SK-N-SH (cell line): ENCODE measurements around the gene SERTAD2. TPM values are rescaled to one million over a fixed set of nuclear protein-coding genes. Genes with fewer than 3 reads are reported as not detected.

Source experiments
- CTCF ChIA-PET: fragments of 300-600, 350-600 bp; formaldehyde crosslinking; extraction: SDS; loops from one replicate; lab custom pipeline; 2021; lab: Yijun Ruan, JAX
- POLR2A ChIA-PET: fragments of 350-600 bp; sonication (Branson Sonifier 250); formaldehyde crosslinking; extraction: SDS; loops from one replicate; lab custom pipeline; 2020; ENCODE audit warnings: antibody characterized with exemption, inconsistent platforms; lab: Yijun Ruan, JAX
- DNase-seq: peaks from one replicate; pipeline ENCODE4 v3.0.0; 2012
- H2AFZ ChIP-seq: fragments of 200-600 bp; sonication (generic); 2 replicates; pipeline ENCODE4 v1.8.1; 2016; ENCODE audit warnings: antibody characterized with exemption, mild to moderate bottlenecking, low read depth
- H3F3A ChIP-seq: fragments of 200-600 bp; sonication (generic); replicated peaks from 2 replicates; pipeline ENCODE3; 2016; ENCODE audit warnings: antibody characterized with exemption, mild to moderate bottlenecking; ENCODE audit not compliant: insufficient read depth
- H3K27ac ChIP-seq, 2 experiments: fragments of 200-500 bp in 1 of 2; fragments of 200-600 bp in 1 of 2; sonication (Bioruptor generic) in 1 of 2; sonication (generic), shearing (Covaris generic) in 1 of 2; 2 replicates each; pipeline versions ENCODE4 v1.5.1 to v1.6.1; 2014 to 2016; ENCODE audit warnings: low read depth in 2 of 2, inconsistent platforms in 1 of 2, low read length in 1 of 2, mild to moderate bottlenecking in 1 of 2, mixed read lengths in 1 of 2
- H3K27me3 ChIP-seq: fragments of 200-600 bp; sonication (generic), shearing (Covaris generic); 2 replicates; pipeline ENCODE4 v1.6.1; 2016; ENCODE audit warnings: mixed run types; ENCODE audit not compliant: insufficient read depth
- H3K36me3 ChIP-seq, 2 experiments: fragments of 200-500 bp in 1 of 2; fragments of 200-600 bp in 1 of 2; sonication (Bioruptor generic) in 1 of 2; sonication (generic) in 1 of 2; replicated peaks in 1 of 2; 2 replicates each; pipeline versions ENCODE3 to v1.5.1; 2014 to 2016; ENCODE audit warnings: low read length in 1 of 2, mild to moderate bottlenecking in 1 of 2; ENCODE audit not compliant: insufficient read depth in 2 of 2, control insufficient read depth in 1 of 2
- H3K4me1 ChIP-seq, 2 experiments: fragments of 200-500 bp in 1 of 2; fragments of 200-600 bp in 1 of 2; sonication (Bioruptor generic) in 1 of 2; sonication (generic), shearing (Covaris generic) in 1 of 2; 2 replicates each; pipeline versions ENCODE4 v1.5.1 to v1.6.1; 2014 to 2016; ENCODE audit warnings: low read depth in 1 of 2, low read length in 1 of 2, mixed run types in 1 of 2; ENCODE audit not compliant: insufficient read depth in 2 of 2, control insufficient read depth in 1 of 2
- H3K4me2 ChIP-seq: fragments of 200-600 bp; sonication (generic), shearing (Covaris generic); 2 replicates; pipeline ENCODE4 v1.6.1; 2017; ENCODE audit warnings: mixed run types
- H3K4me3 ChIP-seq, 2 experiments: fragments of 200-500 bp in 1 of 2; fragments of 200-600 bp in 1 of 2; sonication (Bioruptor generic) in 1 of 2; sonication (generic), shearing (Covaris generic) in 1 of 2; 2 replicates each; pipeline versions ENCODE4 v1.5.1 to v1.8.1; 2014 to 2016; ENCODE audit warnings: low read depth in 2 of 2, inconsistent platforms in 1 of 2, low read length in 1 of 2, mild to moderate bottlenecking in 1 of 2, mixed read lengths in 1 of 2, moderate library complexity in 1 of 2
- H3K79me2 ChIP-seq: fragments of 200-600 bp; sonication (generic); 2 replicates; pipeline ENCODE4 v1.8.1; 2017; ENCODE audit warnings: mild to moderate bottlenecking; ENCODE audit not compliant: insufficient read depth
- H3K9ac ChIP-seq: fragments of 200-600 bp; sonication (generic); 2 replicates; pipeline ENCODE4 v1.6.1; 2017; ENCODE audit warnings: mixed run types
- H3K9me2 ChIP-seq: fragments of 200-600 bp; sonication (generic); 2 replicates; pipeline ENCODE4 v1.6.1; 2017; ENCODE audit warnings: mixed run types
- H3K9me3 ChIP-seq: fragments of 200-600 bp; sonication (generic); 2 replicates; pipeline ENCODE4 v1.6.1; 2017; ENCODE audit warnings: mixed run types, mild to moderate bottlenecking, moderate library complexity
- H4K20me1 ChIP-seq: fragments of 200-600 bp; sonication (generic); 2 replicates; pipeline ENCODE4 v1.6.1; 2017; ENCODE audit warnings: mild to moderate bottlenecking, mixed run types; ENCODE audit not compliant: insufficient read depth
- ELF1 ChIP-seq: IDR thresholded peaks from 2 replicates; pipeline ENCODE4 v1.4.0; 2012
- EZH2phosphoT487 ChIP-seq: fragments of 200-600 bp; sonication (generic); IDR thresholded peaks from 2 replicates; pipeline ENCODE4 v1.6.1; 2017; ENCODE audit warnings: low read depth, mixed run types, mild to moderate bottlenecking, antibody characterized with exemption, moderate library complexity, borderline replicate concordance
- FOSL2 ChIP-seq: IDR thresholded peaks from 2 replicates; pipeline ENCODE4 v1.4.0; 2012; ENCODE audit warnings: low read depth, mild to moderate bottlenecking, moderate library complexity, borderline replicate concordance
- GABPA ChIP-seq: IDR thresholded peaks from 2 replicates; pipeline ENCODE4 v1.4.0; 2012; ENCODE audit warnings: low read depth, mild to moderate bottlenecking
- GATA2 ChIP-seq: sonication (generic); formaldehyde crosslinking; IDR thresholded peaks from 2 replicates; pipeline ENCODE4 v1.5.0; 2020; ENCODE audit warnings: mild to moderate bottlenecking, missing genetic modification reagents
- JUND ChIP-seq: IDR thresholded peaks from 2 replicates; pipeline ENCODE4 v1.4.0; 2012
- MEF2A ChIP-seq: IDR thresholded peaks from 2 replicates; pipeline ENCODE4 v1.4.0; 2012; ENCODE audit warnings: low read depth, borderline replicate concordance
- MXI1 ChIP-seq: IDR thresholded peaks from 2 replicates; pipeline ENCODE4 v1.6.1; 2012; ENCODE audit warnings: mild to moderate bottlenecking, low read depth, low read length, improper control_type of control experiment
- NFIC ChIP-seq: IDR thresholded peaks from 2 replicates; pipeline ENCODE4 v1.4.0; 2012; ENCODE audit warnings: borderline replicate concordance
- NRF1 ChIP-seq: IDR thresholded peaks from 2 replicates; pipeline ENCODE4 v1.6.1; 2012; ENCODE audit warnings: low read depth, mild to moderate bottlenecking, low read length
- RFX5 ChIP-seq: IDR thresholded peaks from 2 replicates; pipeline ENCODE4 v1.6.1; 2012; ENCODE audit warnings: mild to moderate bottlenecking, improper control_type of control experiment, low read length
- RXRA ChIP-seq: IDR thresholded peaks from 2 replicates; pipeline ENCODE4 v1.4.0; 2012; ENCODE audit warnings: low read depth, mild to moderate bottlenecking, borderline replicate concordance
- SMC3 ChIP-seq: IDR thresholded peaks from 2 replicates; pipeline ENCODE4 v1.6.1; 2012; ENCODE audit warnings: low read depth, low read length, improper control_type of control experiment
- TAF1 ChIP-seq: IDR thresholded peaks from 2 replicates; pipeline ENCODE4 v1.6.1; 2012; ENCODE audit warnings: low read depth, mild to moderate bottlenecking, low read length, moderate library complexity, borderline replicate concordance
- TEAD4 ChIP-seq: IDR thresholded peaks from 2 replicates; pipeline ENCODE4 v1.4.0; 2012; ENCODE audit warnings: mild to moderate bottlenecking, borderline replicate concordance; ENCODE audit not compliant: insufficient read depth
- WGBS: methylation state at CpG from one replicate; pipeline ENCODE4 v1.1.6; 2017; ENCODE audit warnings: low lambda C conversion rate; 5-methylcytosine and 5-hydroxymethylcytosine counted together
- polyA plus RNA-seq, 3 experiments: library from polyadenylated mRNA; depleted of rRNA; stranded (reverse); fragments of >200 nt; gene quantifications; 2 replicates each; pipeline ENCODE4 v1.2.3, GENCODE V29; 2012
- TF ChIP-seq, protein P1 (sequence below): fragments of 200-600 bp; sonication (generic); IDR thresholded peaks from 2 replicates; pipeline ENCODE4 v1.6.1; 2017; ENCODE audit warnings: antibody characterized with exemption, mild to moderate bottlenecking, moderate library complexity
- TF ChIP-seq, protein P2 (sequence below): fragments of 150-350 bp; IDR thresholded peaks from 2 replicates; pipeline ENCODE4 v1.6.1; 2017; ENCODE audit warnings: antibody characterized with exemption, low read length, low read depth, borderline replicate concordance

SERTAD2 gene
- polyA plus RNA-seq, 1 of the 3 experiments (the other 2 are of a cell fraction), result 9.1 TPM

GRCh38 chr2:64634345-64635267 is 19.1 kb downstream of the SERTAD2 start:
- ChIA-PET POLR2A (interaction anchor here (1.9 kb wide), 1 partner anchor 19 kb away, joined by 6 read pairs; the partner anchor contains the start of gene SERTAD2), CTCF (interaction anchor here (1.0 to 5.1 kb wide), 8 partner anchors 10 to 307 kb away, joined by 3 to 34 read pairs (median 4); no protein-coding TSS in a partner anchor)
- Histone ChIP-seq H3K9me3 (no peaks in the 10 kb centered on the region), H3K27me3 (no peaks in the 10 kb centered on the region), H3F3A (peaks cover 3% of the 10 kb centered on the region), H3K27ac (no peak overlapping the region), H3K9me2 (no peaks in the 10 kb centered on the region), H4K20me1 (peaks cover 55% of the 10 kb centered on the region), H2AFZ (no peak overlapping the region), H3K9ac (no peak overlapping the region), H3K36me3 (peaks cover 35 to 45% of the 10 kb centered on the region in 2 experiments), H3K4me2 (no peak overlapping the region), H3K79me2 (peaks cover 61% of the 10 kb centered on the region), H3K4me3 (no peak overlapping the region), H3K4me1 (peaks cover 18 to 21% of the 10 kb centered on the region in 2 experiments; a peak in 3 of 4 replicates)
- DNase-seq, result no peak
- TF ChIP-seq TAF1, result no peak
- TF ChIP-seq GABPA, result no peak
- TF ChIP-seq TEAD4, result no peak
- TF ChIP-seq NRF1, result no peak
- no peak for TF ChIP-seq RFX5
- no peak for TF ChIP-seq GATA2
- TF ChIP-seq, protein P1, sequence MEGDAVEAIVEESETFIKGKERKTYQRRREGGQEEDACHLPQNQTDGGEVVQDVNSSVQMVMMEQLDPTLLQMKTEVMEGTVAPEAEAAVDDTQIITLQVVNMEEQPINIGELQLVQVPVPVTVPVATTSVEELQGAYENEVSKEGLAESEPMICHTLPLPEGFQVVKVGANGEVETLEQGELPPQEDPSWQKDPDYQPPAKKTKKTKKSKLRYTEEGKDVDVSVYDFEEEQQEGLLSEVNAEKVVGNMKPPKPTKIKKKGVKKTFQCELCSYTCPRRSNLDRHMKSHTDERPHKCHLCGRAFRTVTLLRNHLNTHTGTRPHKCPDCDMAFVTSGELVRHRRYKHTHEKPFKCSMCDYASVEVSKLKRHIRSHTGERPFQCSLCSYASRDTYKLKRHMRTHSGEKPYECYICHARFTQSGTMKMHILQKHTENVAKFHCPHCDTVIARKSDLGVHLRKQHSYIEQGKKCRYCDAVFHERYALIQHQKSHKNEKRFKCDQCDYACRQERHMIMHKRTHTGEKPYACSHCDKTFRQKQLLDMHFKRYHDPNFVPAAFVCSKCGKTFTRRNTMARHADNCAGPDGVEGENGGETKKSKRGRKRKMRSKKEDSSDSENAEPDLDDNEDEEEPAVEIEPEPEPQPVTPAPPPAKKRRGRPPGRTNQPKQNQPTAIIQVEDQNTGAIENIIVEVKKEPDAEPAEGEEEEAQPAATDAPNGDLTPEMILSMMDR, result no peak
- TF ChIP-seq NFIC, result no peak
- TF ChIP-seq, protein P2, sequence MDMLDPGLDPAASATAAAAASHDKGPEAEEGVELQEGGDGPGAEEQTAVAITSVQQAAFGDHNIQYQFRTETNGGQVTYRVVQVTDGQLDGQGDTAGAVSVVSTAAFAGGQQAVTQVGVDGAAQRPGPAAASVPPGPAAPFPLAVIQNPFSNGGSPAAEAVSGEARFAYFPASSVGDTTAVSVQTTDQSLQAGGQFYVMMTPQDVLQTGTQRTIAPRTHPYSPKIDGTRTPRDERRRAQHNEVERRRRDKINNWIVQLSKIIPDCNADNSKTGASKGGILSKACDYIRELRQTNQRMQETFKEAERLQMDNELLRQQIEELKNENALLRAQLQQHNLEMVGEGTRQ, result no peak
- no peak for TF ChIP-seq MEF2A
- no peak for TF ChIP-seq RXRA
- TF ChIP-seq FOSL2, result no peak
- TF ChIP-seq JUND, result no peak
- no peak for TF ChIP-seq ELF1
- no peak for TF ChIP-seq SMC3
- no peak for TF ChIP-seq MXI1
- TF ChIP-seq EZH2phosphoT487, result no peak
- WGBS, result 93% methylated on average over 11 of the region's 11 CpGs
